OCI-LY7 (cell line): ENCODE data around the gene PPM1G. TPM values are rescaled to one million over a fixed set of nuclear protein-coding genes. Genes with fewer than 3 reads are reported as not detected.

ENCODE experiments used
- BruUV-seq: library from RNA; stranded (reverse); fragments of 400-500 nt; replicated peaks from 2 replicates; lab custom pipeline; 2021; lab: Mats Ljungman, UMichigan
- CTCF ChIA-PET: fragments of 300-600 bp; sonication (Branson Sonifier 250); formaldehyde crosslinking; loops from one replicate; lab custom pipeline; 2022; ENCODE audit warnings: antibody characterized with exemption; ENCODE audit not compliant: unreplicated experiment; lab: Charles Lee
- POLR2A ChIA-PET: fragments of 300-600 bp; sonication (Branson Sonifier 250); formaldehyde crosslinking; loops from one replicate; lab custom pipeline; 2022; ENCODE audit warnings: antibody characterized with exemption; lab: Charles Lee
- DNase-seq: peaks from one replicate; pipeline ENCODE4 v3.0.0-alpha.2; 2015; ENCODE audit warnings: low spot score
- H2AFZ ChIP-seq: fragments of 200-600 bp; sonication (generic), shearing (Covaris generic); 2 replicates; pipeline ENCODE4 v1.6.1; 2014; ENCODE audit warnings: mild to moderate bottlenecking, antibody characterized with exemption, low read length, moderate library complexity
- H3K27ac ChIP-seq: fragments of 200-600 bp; sonication (generic); 2 replicates; pipeline ENCODE4 v1.5.1; 2014; ENCODE audit warnings: mixed run types, low read depth, mild to moderate bottlenecking, moderate library complexity, low read length, inconsistent platforms; ENCODE audit not compliant: poor library complexity, severe bottlenecking
- H3K36me3 ChIP-seq: fragments of 200-600 bp; sonication (generic); 2 replicates; pipeline ENCODE4 v1.6.1; 2014; ENCODE audit warnings: mild to moderate bottlenecking, antibody characterized with exemption, low read length, moderate library complexity, mixed read lengths; ENCODE audit not compliant: insufficient read depth
- H3K4me1 ChIP-seq: fragments of 200-600 bp; sonication (generic); 2 replicates; pipeline ENCODE4 v1.5.1; 2014; ENCODE audit warnings: mild to moderate bottlenecking, low read length; ENCODE audit not compliant: insufficient read depth, poor library complexity, severe bottlenecking
- H3K4me2 ChIP-seq: fragments of 200-600 bp; sonication (generic); 2 replicates; pipeline ENCODE4 v1.6.1; 2014; ENCODE audit warnings: mild to moderate bottlenecking, low read length
- H3K4me3 ChIP-seq: fragments of 200-600 bp; sonication (generic); 2 replicates; pipeline ENCODE4 v1.5.1; 2014; ENCODE audit warnings: mild to moderate bottlenecking, low read depth, low read length; ENCODE audit not compliant: poor library complexity, severe bottlenecking
- H3K79me2 ChIP-seq: fragments of 200-600 bp; sonication (generic); 2 replicates; pipeline ENCODE4 v1.6.1; 2016; ENCODE audit warnings: low read depth, mild to moderate bottlenecking, low read length, moderate library complexity, mixed read lengths; ENCODE audit not compliant: insufficient read depth
- H3K9me2 ChIP-seq: fragments of 200-600 bp; sonication (generic); 2 replicates; pipeline ENCODE4 v1.6.1; 2016; ENCODE audit warnings: mild to moderate bottlenecking, low read length, mixed read lengths; ENCODE audit not compliant: insufficient read depth
- H3K9me3 ChIP-seq: fragments of 200-600 bp; sonication (generic); 2 replicates; pipeline ENCODE4 v1.6.1; 2014; ENCODE audit warnings: mild to moderate bottlenecking, mixed run types, low read length, mixed read lengths
- H4K20me1 ChIP-seq: fragments of 200-600 bp; sonication (generic); 2 replicates; pipeline ENCODE4 v1.6.1; 2014; ENCODE audit warnings: mild to moderate bottlenecking, antibody characterized with exemption, low read length, moderate library complexity, mixed read lengths; ENCODE audit not compliant: insufficient read depth
- CTCF ChIP-seq: fragments of 200-600 bp; sonication (generic); conservative IDR thresholded peaks from 2 replicates; pipeline ENCODE4 v1.5.1; 2014; ENCODE audit warnings: mild to moderate bottlenecking, antibody characterized with exemption, low read length, moderate library complexity, mixed read lengths
- EZH2phosphoT487 ChIP-seq: fragments of 200-600 bp; sonication (generic); IDR thresholded peaks from 2 replicates; pipeline ENCODE4 v1.6.1; 2018; ENCODE audit warnings: low read depth, borderline replicate concordance, mild to moderate bottlenecking, mixed run types, antibody characterized with exemption, low read length, moderate library complexity, mixed read lengths
- intact Hi-C: fragments of 100-400 bp; cut with micrococcal nuclease; formaldehyde crosslinking; loops from one replicate; pipeline ENCODE4 v1.10.0; 2022; ENCODE audit not compliant: unreplicated experiment
- total RNA-seq, 2 experiments: library from RNA; depleted of rRNA in 1 of 2; stranded (reverse); fragments of >200 nt in 1 of 2; shearing (Covaris generic) in 1 of 2; gene quantifications; 2 replicates each; pipeline ENCODE4 v1.2.3, GENCODE V29; 2014 to 2022

PPM1G gene
- total RNA-seq, 2 experiments from 2014 or later = 101 to 147 TPM

- H3K4me2 ChIP-seq = no peak overlapping the region
- ChIA-PET CTCF (no interaction called here), POLR2A (no interaction called here)
- H2AFZ ChIP-seq = no peak overlapping the region
- TF ChIP-seq CTCF = no peak
- H3K4me3 ChIP-seq = no peak overlapping the region
- no peaks in the 10 kb centered on the region for H3K9me3 ChIP-seq
- intact Hi-C loops = no loop called here
- no peak for DNase-seq
- no peak overlapping the region for H3K27ac ChIP-seq
- peaks cover 90% of the 10 kb centered on the region for H3K36me3 ChIP-seq
- no TSS peak for BruUV-seq
- no peaks in the 10 kb centered on the region for H3K9me2 ChIP-seq
- H4K20me1 ChIP-seq = no peaks in the 10 kb centered on the region
- H3K4me1 ChIP-seq = peaks cover 36% of the 10 kb centered on the region
- H3K79me2 ChIP-seq = peaks cover 27% of the 10 kb centered on the region
Observed at GRCh38 chr2:27376151-27376865, 33.1 kb downstream of the PPM1G start.

GRCh38 chr2:27375513-27376099 is 33.8 kb downstream of the PPM1G start:
- no peak overlapping the region for H3K27ac ChIP-seq
- no peak for DNase-seq
- CTCF ChIA-PET = no interaction called here
- H3K36me3 ChIP-seq = peaks cover 84% of the 10 kb centered on the region
- no peak overlapping the region for H3K4me3 ChIP-seq
- BruUV-seq = no TSS peak
- H3K9me3 ChIP-seq = no peaks in the 10 kb centered on the region
- H2AFZ ChIP-seq = no peak overlapping the region
- H4K20me1 ChIP-seq = no peaks in the 10 kb centered on the region
- intact Hi-C loops = no loop called here
- peaks cover 34% of the 10 kb centered on the region for H3K79me2 ChIP-seq
- H3K4me2 ChIP-seq = no peak overlapping the region
- no peaks in the 10 kb centered on the region for H3K9me2 ChIP-seq
- H3K4me1 ChIP-seq = peaks cover 32% of the 10 kb centered on the region
- POLR2A ChIA-PET = no interaction called here
- no peak for TF ChIP-seq CTCF
- no peak for TF ChIP-seq EZH2phosphoT487

- TF ChIP-seq EZH2phosphoT487 (no peak), CTCF (no peak)
- Histone ChIP-seq H3K36me3 (peaks cover 69% of the 10 kb centered on the region), H3K9me3 (no peaks in the 10 kb centered on the region), H3K9me2 (no peaks in the 10 kb centered on the region), H3K4me3 (no peak overlapping the region), H2AFZ (no peak overlapping the region), H3K4me2 (no peak overlapping the region), H3K79me2 (peaks cover 34% of the 10 kb centered on the region), H4K20me1 (no peaks in the 10 kb centered on the region), H3K4me1 (peaks cover 25% of the 10 kb centered on the region), H3K27ac (no peak overlapping the region)
- DNase-seq = no peak
- no TSS peak for BruUV-seq
- intact Hi-C loops = no loop called here
- ChIA-PET CTCF (no interaction called here), POLR2A (interaction anchor here (0.7 kb wide), 1 partner anchor 519 kb away, joined by 3 read pairs; no protein-coding TSS in a partner anchor)
Observed at GRCh38 chr2:27373567-27373966, 35.8 kb downstream of the PPM1G start.
